Dedifferentiated amniotic fluid mesenchymal stem cell (primary cell): ENCODE data around the gene EXD1.
"Not testable (repeated sequence)": the region's sequence is repeated elsewhere in the genome, so short reads cannot be mapped to it uniquely, and the experiment has no call there.

Source experiments
- DNase-seq: peaks from one replicate; pipeline ENCODE4 v3.0.0-alpha.2; 2016; ENCODE audit errors: extremely low spot score

EXD1 gene

DNA sequence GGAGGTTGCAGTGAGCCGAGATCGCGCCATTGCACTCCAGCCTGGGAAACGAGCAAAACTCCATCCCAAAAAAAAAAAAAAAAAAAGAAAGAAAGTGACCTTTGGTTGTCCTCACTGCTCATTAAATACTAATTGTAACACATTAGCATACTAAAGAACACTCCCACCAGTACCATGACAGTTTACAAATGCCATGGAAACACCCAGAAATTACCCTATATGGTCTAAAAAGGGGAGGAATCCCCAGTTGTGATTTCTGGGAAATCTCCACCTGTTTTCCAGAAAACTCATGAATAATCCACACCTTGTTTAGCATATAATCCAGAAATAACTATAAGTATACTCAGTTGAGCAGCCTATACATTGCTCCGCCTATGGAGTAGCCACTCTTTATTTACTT lies 90.9 kb downstream of the EXD1 start:
- DNase-seq, result no peak

DNA sequence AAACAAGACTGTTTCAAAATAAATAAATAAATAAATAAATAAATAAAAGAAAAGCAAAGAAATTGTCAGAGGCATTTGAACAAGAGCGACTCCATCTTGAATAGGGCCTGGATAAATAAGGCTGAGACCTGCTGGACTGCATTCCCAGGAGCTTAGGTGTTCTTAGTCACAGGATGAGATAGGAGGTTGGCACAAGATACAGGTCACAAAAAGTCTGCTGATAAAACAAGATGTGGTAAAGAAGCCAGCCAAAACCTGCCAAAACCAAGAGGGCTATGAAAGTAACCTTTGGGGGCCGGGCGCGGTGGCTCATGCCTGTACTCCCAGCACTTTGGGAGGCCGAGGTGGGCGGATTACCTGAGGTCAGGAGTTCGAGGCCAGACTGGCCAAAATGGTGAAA lies 91.4 kb downstream of the EXD1 start:
- not testable (repeated sequence) for DNase-seq

GRCh38 chr15:41135580-41135979 lies 95.0 kb downstream of the EXD1 start:
- not testable (repeated sequence) for DNase-seq

- DNase-seq, result no peak
Measured at GRCh38 chr15:41133454-41133853, 97.1 kb downstream of the EXD1 start.
